WTC11 (cell line): ENCODE results near the gene CEP85. TPM values are rescaled to one million over a fixed set of nuclear protein-coding genes. Genes with fewer than 3 reads are reported as not detected.

ENCODE experiments used
- ATAC-seq: fragments of 200-7000 bp; cut with Tn5 transposase; 2 replicates; pipeline ENCODE4 v1.10.0; 2021; ENCODE audit warnings: mild to moderate bottlenecking, moderate library complexity
- CTCF ChIA-PET: fragments of 300-600 bp; sonication (Branson Sonifier 250); formaldehyde crosslinking; loops from one replicate; lab custom pipeline; 2021; ENCODE audit warnings: antibody characterized with exemption; lab: Charles Lee
- POLR2A ChIA-PET: fragments of 350-600 bp; sonication (Branson Sonifier 250); formaldehyde crosslinking; loops from one replicate; lab custom pipeline; 2021; ENCODE audit warnings: antibody characterized with exemption; lab: Charles Lee
- DNase-seq: peaks from one replicate; pipeline ENCODE4 v3.0.0; 2021; ENCODE audit warnings: low spot score
- H3K27ac Mint-ChIP-seq: 2 replicates; pipeline ENCODE4 v1.8.0; 2021; ENCODE audit warnings: mixed read lengths
- H3K27me3 Mint-ChIP-seq: 2 replicates; pipeline ENCODE4 v1.8.0; 2021; ENCODE audit warnings: low read depth, mild to moderate bottlenecking, moderate library complexity, mixed read lengths
- H3K36me3 Mint-ChIP-seq: 2 replicates; pipeline ENCODE4 v1.8.0; 2021; ENCODE audit warnings: mixed read lengths
- H3K4me1 Mint-ChIP-seq: 2 replicates; pipeline ENCODE4 v1.8.0; 2022; ENCODE audit warnings: mixed read lengths
- H3K4me3 Mint-ChIP-seq: 2 replicates; pipeline ENCODE4 v1.8.0; 2021; ENCODE audit warnings: mild to moderate bottlenecking, moderate library complexity, mixed read lengths
- H3K9me3 Mint-ChIP-seq: 2 replicates; pipeline ENCODE4 v1.8.0; 2021; ENCODE audit warnings: mixed read lengths
- ATF6 ChIP-seq: sonication (generic); formaldehyde crosslinking; IDR thresholded peaks from 2 replicates; pipeline ENCODE4 v1.8.1; 2023; ENCODE audit warnings: mild to moderate bottlenecking, missing genetic modification reagents
- CBFB ChIP-seq: sonication (generic); formaldehyde crosslinking; IDR thresholded peaks from 2 replicates; pipeline ENCODE4 v1.8.1; 2022; ENCODE audit warnings: mild to moderate bottlenecking, low read depth, missing genetic modification reagents
- E2F4 ChIP-seq: sonication (generic); formaldehyde crosslinking; IDR thresholded peaks from 2 replicates; pipeline ENCODE4 v1.8.1; 2022; ENCODE audit warnings: low read depth, mild to moderate bottlenecking, moderate library complexity, missing genetic modification reagents, borderline replicate concordance
- E2F5 ChIP-seq: sonication (generic); formaldehyde crosslinking; IDR thresholded peaks from 2 replicates; pipeline ENCODE4 v1.8.1; 2022; ENCODE audit warnings: mild to moderate bottlenecking, moderate library complexity, missing genetic modification reagents
- ELF4 ChIP-seq: sonication (generic); formaldehyde crosslinking; IDR thresholded peaks from 2 replicates; pipeline ENCODE4 v1.8.1; 2022; ENCODE audit warnings: low read depth, mild to moderate bottlenecking, moderate library complexity, missing genetic modification reagents
- EMX1 ChIP-seq: fragments of 250-450 bp; sonication (Bioruptor Pico); IDR thresholded peaks from 2 replicates; pipeline ENCODE4 v1.8.0; 2021; ENCODE audit warnings: mild to moderate bottlenecking
- ESRRA ChIP-seq: sonication (generic); formaldehyde crosslinking; IDR thresholded peaks from 2 replicates; pipeline ENCODE4 v1.8.1; 2022; ENCODE audit warnings: mild to moderate bottlenecking, missing genetic modification reagents, borderline replicate concordance
- GRHL2 ChIP-seq: fragments of 250-450 bp; sonication (Bioruptor Pico); IDR thresholded peaks from 2 replicates; pipeline ENCODE4 v1.8.0; 2022; ENCODE audit warnings: mild to moderate bottlenecking, moderate library complexity; ENCODE audit not compliant: insufficient replicate concordance, severe bottlenecking
- HMGA2 ChIP-seq: fragments of 250-450 bp; sonication (Bioruptor Pico); IDR thresholded peaks from 2 replicates; pipeline ENCODE4 v1.4.0; 2021; ENCODE audit warnings: mild to moderate bottlenecking, moderate library complexity
- HMGXB4 ChIP-seq: sonication (generic); formaldehyde crosslinking; IDR thresholded peaks from 2 replicates; pipeline ENCODE4 v1.8.1; 2023; ENCODE audit warnings: mild to moderate bottlenecking, moderate library complexity, missing genetic modification reagents
- JAZF1 ChIP-seq: fragments of 250-450 bp; sonication (Bioruptor Pico); IDR thresholded peaks from 2 replicates; pipeline ENCODE4 v1.9.0; 2021; ENCODE audit warnings: moderate library complexity, mild to moderate bottlenecking, inconsistent platforms
- MLX ChIP-seq: sonication (generic); formaldehyde crosslinking; IDR thresholded peaks from 2 replicates; pipeline ENCODE4 v1.8.1; 2023; ENCODE audit warnings: mild to moderate bottlenecking, missing genetic modification reagents, moderate library complexity
- MYBL2 ChIP-seq: sonication (generic); formaldehyde crosslinking; IDR thresholded peaks from 2 replicates; pipeline ENCODE4 v1.8.1; 2023; ENCODE audit warnings: mild to moderate bottlenecking, moderate library complexity, missing genetic modification reagents
- TEAD1 ChIP-seq: sonication (generic); formaldehyde crosslinking; IDR thresholded peaks from 2 replicates; pipeline ENCODE4 v1.8.0; 2022; ENCODE audit warnings: mild to moderate bottlenecking, missing genetic modification reagents
- ZBTB43 ChIP-seq: sonication (generic); formaldehyde crosslinking; IDR thresholded peaks from 2 replicates; pipeline ENCODE4 v1.8.1; 2023; ENCODE audit warnings: mild to moderate bottlenecking, missing genetic modification reagents
- ZNF121 ChIP-seq: sonication (generic); formaldehyde crosslinking; IDR thresholded peaks from 2 replicates; pipeline ENCODE4 v1.8.0; 2023; ENCODE audit warnings: missing genetic modification reagents
- ZNF281 ChIP-seq: sonication (generic); formaldehyde crosslinking; IDR thresholded peaks from 2 replicates; pipeline ENCODE4 v1.8.0; 2023; ENCODE audit warnings: mild to moderate bottlenecking, missing genetic modification reagents
- ZNF396 ChIP-seq: fragments of 250-450 bp; sonication (Bioruptor Pico); IDR thresholded peaks from 2 replicates; pipeline ENCODE4 v1.8.0; 2021; ENCODE audit warnings: mild to moderate bottlenecking, moderate library complexity, borderline replicate concordance
- ZNF416 ChIP-seq: fragments of 250-450 bp; sonication (Bioruptor Pico); IDR thresholded peaks from 2 replicates; pipeline ENCODE4 v1.9.0; 2021; ENCODE audit warnings: mild to moderate bottlenecking, inconsistent platforms
- total RNA-seq: library from RNA; stranded (reverse); gene quantifications from 3 replicates; pipeline ENCODE4 v1.2.3, GENCODE V29; 2021

CEP85 gene
- total RNA-seq, 1 experiment from 2014 or later, result 40.8 TPM

- H3K27ac Mint-ChIP-seq, result no peak overlapping the region
- ATAC-seq (no peak), DNase-seq (no peak)
- H3K9me3 Mint-ChIP-seq, result no peaks in the 10 kb centered on the region
- TF ChIP-seq ESRRA (CRISPR knock-in tag) (no peak), ZNF396 (CRISPR knock-in tag) (no peak), MYBL2 (CRISPR knock-in tag) (no peak), ELF4 (CRISPR knock-in tag) (no peak), ZBTB43 (CRISPR knock-in tag) (no peak), TEAD1 (CRISPR knock-in tag) (no peak), HMGXB4 (no peak), JAZF1 (CRISPR knock-in tag) (no peak), ZNF121 (CRISPR knock-in tag) (no peak), E2F4 (CRISPR knock-in tag) (no peak), GRHL2 (no peak), HMGA2 (CRISPR knock-in tag) (no peak), ZNF416 (no peak), ATF6 (no peak), CBFB (CRISPR knock-in tag) (no peak), E2F5 (no peak), ZNF281 (no peak), MLX (CRISPR knock-in tag) (no peak), EMX1 (CRISPR knock-in tag) (no peak)
- ChIA-PET POLR2A (no interaction called here), CTCF (interaction anchor here (0.8 to 11.1 kb wide), 25 partner anchors 9 to 248 kb away, joined by 3 to 306 read pairs (median 12); partner anchors contain the start of genes CATSPER4, CD52, CEP85 and DHDDS)
- H3K4me1 Mint-ChIP-seq, result peaks cover 41% of the 10 kb centered on the region
- no peaks in the 10 kb centered on the region; the same call in 1 of the 2 replicates for H3K27me3 Mint-ChIP-seq
- H3K4me3 Mint-ChIP-seq, result no peak overlapping the region
- no peaks in the 10 kb centered on the region for H3K36me3 Mint-ChIP-seq
Measured at GRCh38 chr1:26283871-26284596, 50.0 kb downstream of the CEP85 start.
